IPS-18c (cell line): Measurements from ENCODE around the gene SRSF6.
"Not testable (repeated sequence)": the region's sequence is repeated elsewhere in the genome, so short reads cannot be mapped to it uniquely, and the experiment has no call there.

ENCODE experiments used
- H3K4me3 ChIP-seq: 2 replicates; pipeline ENCODE4 v1.7.0; 2013; ENCODE audit warnings: low read depth, mild to moderate bottlenecking, low read length, moderate library complexity; ENCODE audit not compliant: insufficient read depth
- H3K9me3 ChIP-seq: one replicate; pipeline ENCODE4 v1.6.1; 2013; ENCODE audit warnings: mild to moderate bottlenecking, low read length, moderate library complexity; ENCODE audit not compliant: control insufficient read depth, insufficient read depth

The SRSF6 gene

GRCh38 chr20:43442282-43442880 lies 15.3 kb upstream of the SRSF6 start:
- no peaks in the 10 kb centered on the region for H3K9me3 ChIP-seq
- no peak overlapping the region for H3K4me3 ChIP-seq

GRCh38 chr20:43444107-43444506 lies 13.6 kb upstream of the SRSF6 start:
- Histone ChIP-seq H3K9me3 (no peaks in the 10 kb centered on the region), H3K4me3 (no peak overlapping the region)

GRCh38 chr20:43446361-43446879 lies 11.3 kb upstream of the SRSF6 start:
- Histone ChIP-seq H3K9me3 (no peaks in the 10 kb centered on the region), H3K4me3 (no peak overlapping the region)

- H3K4me3 ChIP-seq, H3K9me3 ChIP-seq: not testable (repeated sequence)
Observed at GRCh38 chr20:43448431-43448747, 9.3 kb upstream of the SRSF6 start.

GRCh38 chr20:43448748-43449535 lies 8.8 kb upstream of the SRSF6 start:
- Histone ChIP-seq H3K4me3 (no peak overlapping the region), H3K9me3 (no peaks in the 10 kb centered on the region)

GRCh38 chr20:43450841-43451799 lies 6.6 kb upstream of the SRSF6 start:
- Histone ChIP-seq H3K4me3 (no peak overlapping the region), H3K9me3 (no peaks in the 10 kb centered on the region)

- Histone ChIP-seq H3K9me3 (no peaks in the 10 kb centered on the region), H3K4me3 (no peak overlapping the region)
Observed at GRCh38 chr20:43452404-43453126, 5.1 kb upstream of the SRSF6 start.

- not testable (repeated sequence) for H3K9me3 ChIP-seq, H3K4me3 ChIP-seq
Observed at GRCh38 chr20:43456252-43456651, 1.4 kb upstream of the SRSF6 start.

GRCh38 chr20:43456809-43457639 lies 672 bp upstream of the SRSF6 start:
- Histone ChIP-seq H3K9me3 (no peaks in the 10 kb centered on the region), H3K4me3 (peak overlapping the region; percentile 95)

GRCh38 chr20:43458422-43458924 lies 777 bp downstream of the SRSF6 start:
- Histone ChIP-seq H3K4me3 (peak overlapping the region; percentile 95), H3K9me3 (no peaks in the 10 kb centered on the region)

- Histone ChIP-seq H3K9me3 (no peaks in the 10 kb centered on the region), H3K4me3 (peak overlapping the region; percentile 63)
Observed at GRCh38 chr20:43459022-43459942, 1.6 kb downstream of the SRSF6 start.

GRCh38 chr20:43460172-43460829 lies 2.6 kb downstream of the SRSF6 start:
- no peaks in the 10 kb centered on the region for H3K9me3 ChIP-seq
- no peak overlapping the region for H3K4me3 ChIP-seq

- Histone ChIP-seq H3K4me3 (no peak overlapping the region), H3K9me3 (no peaks in the 10 kb centered on the region)
Observed at GRCh38 chr20:43460830-43461200, 3.1 kb downstream of the SRSF6 start.

GRCh38 chr20:43461894-43462659 lies 4.4 kb downstream of the SRSF6 start:
- Histone ChIP-seq H3K4me3 (no peak overlapping the region), H3K9me3 (no peaks in the 10 kb centered on the region)
